Prostate gland (tissue), 2 donors: ENCODE measurements around the gene RPP14.

Experiments
- CTCF ChIP-seq, 4 experiments: fragments of 200-600 bp in 2 of 4; fragments of 450-650 bp in 2 of 4; sonication (generic) in 2 of 4; IDR thresholded peaks; 1 replicate in 3 of 4; 2 replicates in 1 of 4; pipeline ENCODE4 v1.5.1; 2016 to 2019; ENCODE audit warnings: antibody characterized with exemption in 4 of 4, mild to moderate bottlenecking in 2 of 4, moderate library complexity in 2 of 4
- POLR2A ChIP-seq: fragments of 450-650 bp; IDR thresholded peaks from one replicate; pipeline ENCODE4 v1.6.1; 2016; ENCODE audit warnings: antibody characterized with exemption, mild to moderate bottlenecking
- POLR2AphosphoS5 ChIP-seq: sonication (generic); formaldehyde crosslinking; IDR thresholded peaks from one replicate; pipeline ENCODE4 v1.6.1; 2017; ENCODE audit warnings: antibody characterized with exemption

- TF ChIP-seq CTCF (IDR thresholded peaks at IDR 0.05) (no peak), POLR2A (no peak), POLR2AphosphoS5 (no peak)
Observed at GRCh38 chr3:58329150-58329921, 23.3 kb downstream of the RPP14 start.
